Stimulated activated CD4-positive, alpha-beta T cell treated with anti-CD3 and anti-CD28 coated beads, Interleukin-12 subunit alpha, Interleukin-12 subunit beta, amount 100 ng/mL, for 4 hours (primary cell): ENCODE results near the gene TMEM183A.
"Not testable (repeated sequence)": the region's sequence is repeated elsewhere in the genome, so short reads cannot be mapped to it uniquely, and the experiment has no call there.

Experiments used
- DNase-seq: peaks from one replicate; pipeline ENCODE4 v3.0.0-alpha.2; 2020

The TMEM183A gene

DNA sequence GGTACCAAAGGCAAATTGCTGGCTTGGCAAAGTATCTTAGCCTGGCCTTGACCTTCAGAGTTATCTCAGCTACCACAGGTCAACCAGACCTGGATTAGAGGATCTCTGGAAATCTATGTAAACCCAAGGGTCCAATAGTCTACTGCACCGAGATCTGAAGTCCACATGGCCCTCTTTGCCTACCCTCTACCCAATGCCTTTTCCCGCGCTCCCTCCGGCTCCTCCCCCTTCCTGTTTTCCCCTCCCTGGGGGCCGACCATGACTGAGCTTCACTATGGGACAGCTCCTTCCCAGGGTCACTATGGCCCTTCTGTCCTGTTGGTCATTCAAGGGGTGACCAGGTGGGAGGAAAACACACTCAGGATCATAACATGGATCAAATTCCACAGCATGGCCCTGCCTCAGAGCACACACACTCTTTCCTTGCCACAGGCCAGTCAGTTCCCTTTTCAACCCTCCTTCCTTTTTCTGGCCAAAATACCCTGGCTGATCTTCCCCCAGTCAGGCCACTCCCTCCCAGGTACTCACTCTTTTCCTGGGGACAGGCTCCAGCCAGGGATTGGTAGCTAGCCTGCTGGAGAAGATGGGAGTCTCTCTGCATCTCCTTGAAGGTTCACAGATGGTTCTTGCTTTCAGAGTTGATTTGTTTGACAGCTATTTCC is 19.1 kb upstream of the TMEM183A start:
- DNase-seq: no peak

DNA sequence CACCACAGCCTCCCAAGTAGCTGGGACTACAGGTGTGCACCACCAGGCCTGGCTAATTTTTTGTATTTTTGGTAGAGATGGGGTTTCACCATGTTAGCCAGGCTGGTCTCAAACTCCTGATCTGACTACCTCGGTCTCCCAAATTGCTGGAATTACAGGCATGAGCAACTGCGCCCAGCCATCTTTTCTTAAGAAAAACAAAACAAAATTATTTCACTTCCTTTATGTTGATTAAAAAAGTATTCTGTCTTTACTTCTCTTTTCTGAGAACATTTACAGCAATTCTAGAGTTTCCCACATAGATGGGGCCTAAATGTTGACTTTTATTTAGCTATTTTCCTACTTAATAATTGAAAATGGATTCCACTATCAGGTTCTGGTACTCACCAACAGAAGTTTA is 17.3 kb upstream of the TMEM183A start:
- no peak for DNase-seq

DNA sequence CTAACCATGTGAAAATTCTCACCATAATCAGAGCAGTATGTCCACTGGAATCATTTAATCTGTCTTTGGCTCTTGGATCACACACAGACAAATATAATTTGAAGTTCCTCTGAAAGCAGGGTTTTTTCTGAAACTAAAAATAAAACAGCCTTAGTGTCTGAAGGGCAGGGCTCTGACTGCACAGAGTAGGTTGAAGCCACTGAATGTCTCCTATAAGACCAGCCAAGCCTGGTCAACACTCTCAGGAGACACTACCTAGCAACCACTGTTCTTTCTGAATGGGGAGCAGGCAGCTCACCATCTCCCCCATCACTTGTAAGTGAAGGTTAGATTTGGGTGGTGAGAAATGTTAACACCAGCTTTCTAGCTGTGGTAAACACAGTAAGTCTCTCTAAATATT is 16.1 kb upstream of the TMEM183A start:
- no peak for DNase-seq

DNA sequence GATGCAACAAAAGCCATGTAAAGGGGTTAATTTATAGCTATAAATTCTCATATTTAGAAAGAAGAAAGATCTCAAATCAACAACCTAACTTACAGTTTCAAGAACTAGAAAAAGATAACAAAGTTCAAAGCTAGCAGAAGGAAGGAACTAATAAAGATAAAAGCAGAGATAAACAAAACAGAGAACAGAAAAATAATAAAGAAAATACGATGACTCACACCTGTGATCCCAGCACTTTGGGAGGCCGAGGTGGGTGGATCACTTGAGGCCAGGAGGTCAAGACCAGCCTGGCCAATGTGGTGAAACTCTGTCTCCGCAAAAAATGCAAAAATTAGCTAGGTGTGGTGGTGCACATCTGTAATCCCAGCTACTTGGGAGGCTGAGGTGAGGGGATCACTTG is 12.4 kb upstream of the TMEM183A start:
- no peak for DNase-seq

DNA sequence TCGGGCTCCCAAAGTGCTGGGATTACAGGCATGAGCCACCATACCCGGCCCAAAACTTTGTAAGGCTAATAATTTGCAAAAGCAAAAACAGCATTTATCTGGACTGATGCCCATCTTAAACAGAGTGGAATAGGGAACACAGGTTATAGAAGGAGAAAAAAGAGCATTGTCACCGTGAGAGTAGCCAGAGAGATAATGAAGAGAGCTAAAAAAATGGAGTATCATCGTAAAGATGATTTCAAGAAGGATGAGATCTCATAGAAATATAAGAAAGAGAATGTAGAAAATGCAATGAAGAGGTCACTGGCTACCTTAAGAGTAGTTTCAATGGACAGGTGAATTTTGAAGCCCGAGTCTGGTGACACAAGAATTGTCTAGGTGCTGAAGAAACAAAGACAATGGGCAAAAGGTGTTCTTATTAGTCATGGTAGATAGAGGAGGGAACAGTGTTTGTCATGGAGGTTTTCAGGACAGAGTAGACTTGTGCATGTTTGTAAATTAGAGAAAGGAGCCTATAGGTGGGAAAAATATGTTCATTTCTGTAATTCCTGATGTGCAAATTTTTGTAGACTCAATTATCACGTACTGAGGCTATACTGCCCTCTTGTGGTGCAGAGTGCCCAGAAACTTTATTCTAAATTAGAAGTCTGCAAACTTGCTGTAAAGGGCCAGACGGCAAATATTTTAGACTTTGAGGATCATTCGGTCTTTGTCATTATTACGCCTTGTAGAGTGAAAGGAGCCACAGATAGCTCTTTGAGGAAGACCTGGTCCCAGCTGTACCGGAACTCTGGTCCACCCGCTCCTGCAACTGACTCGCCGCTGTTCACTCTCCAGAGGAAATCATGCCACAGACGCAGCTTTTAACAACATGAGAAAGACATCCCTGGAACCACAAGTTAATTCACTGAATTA is 8.1 kb upstream of the TMEM183A start:
- DNase-seq: peak; percentile 50

DNA sequence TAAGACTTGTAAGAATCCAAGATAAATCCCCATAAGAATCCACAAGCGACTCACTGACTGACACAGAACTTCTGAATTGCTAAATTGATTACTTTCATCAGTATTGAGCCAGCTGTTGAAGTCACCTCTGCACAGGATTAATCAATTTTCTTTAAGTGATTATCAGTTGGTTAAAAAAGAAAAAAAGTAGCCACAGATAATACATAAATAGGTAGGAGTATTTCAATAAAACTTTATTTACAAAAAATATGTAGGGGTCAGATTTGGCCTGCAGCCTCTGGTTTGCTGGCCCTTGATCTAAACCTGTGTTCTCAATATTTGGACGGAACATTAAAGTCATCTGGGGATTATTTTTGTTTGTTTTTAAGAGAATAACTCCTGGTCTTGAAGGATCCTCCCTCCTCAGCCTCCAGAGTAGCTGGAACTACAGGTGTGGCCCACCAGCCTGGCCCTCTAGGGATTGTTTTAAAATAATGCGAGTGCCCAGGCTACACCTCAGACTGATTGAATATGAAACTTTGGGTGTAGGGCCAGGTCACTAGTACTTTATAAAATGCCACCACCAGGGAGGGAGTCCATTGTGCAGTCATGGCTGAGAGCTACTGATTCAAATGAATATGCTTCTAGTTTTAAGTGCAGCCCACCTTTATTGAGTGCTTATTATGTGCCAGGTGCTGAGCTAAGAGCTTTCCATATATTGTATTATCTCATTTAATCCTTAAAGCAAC is 6.8 kb upstream of the TMEM183A start:
- DNase-seq: no peak

DNA sequence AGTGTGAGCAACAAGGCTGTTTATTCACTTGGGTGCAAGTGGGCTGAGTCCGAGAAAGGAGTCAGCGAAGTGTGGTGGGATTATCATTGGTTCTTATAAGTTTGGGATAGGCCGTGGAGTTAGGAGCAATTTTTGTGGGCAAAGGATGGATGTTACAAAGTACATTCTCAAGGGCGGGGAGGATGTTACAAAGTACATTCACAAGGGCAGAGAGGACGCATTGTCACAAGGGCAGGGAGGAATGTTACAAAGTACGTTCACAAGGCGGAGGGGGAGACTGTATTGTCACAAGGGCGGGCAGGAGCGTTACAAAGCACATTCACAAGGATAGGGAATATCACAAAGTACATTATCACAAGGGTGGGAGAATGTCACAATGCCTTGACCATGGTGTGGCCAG is 5.2 kb upstream of the TMEM183A start:
- no peak for DNase-seq

DNA sequence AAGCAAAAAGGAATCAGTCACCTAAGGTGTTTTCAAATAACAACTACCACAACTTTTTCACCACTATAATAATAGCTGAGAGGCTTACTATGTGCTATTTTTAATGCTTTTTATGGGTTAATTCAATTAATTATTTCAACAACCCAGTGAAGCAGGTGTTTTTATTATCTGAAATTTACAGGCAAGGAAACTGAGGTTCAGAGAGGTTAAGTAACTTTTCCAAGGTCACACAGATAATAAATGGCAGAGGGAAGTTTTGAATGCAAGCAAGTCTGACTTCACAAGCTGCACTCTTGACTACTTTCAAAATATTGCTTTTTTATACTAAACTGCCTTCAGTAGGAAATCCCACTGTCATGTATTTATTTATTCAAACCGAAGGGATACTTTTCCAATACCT is 4.2 kb upstream of the TMEM183A start:
- DNase-seq: no peak

DNA sequence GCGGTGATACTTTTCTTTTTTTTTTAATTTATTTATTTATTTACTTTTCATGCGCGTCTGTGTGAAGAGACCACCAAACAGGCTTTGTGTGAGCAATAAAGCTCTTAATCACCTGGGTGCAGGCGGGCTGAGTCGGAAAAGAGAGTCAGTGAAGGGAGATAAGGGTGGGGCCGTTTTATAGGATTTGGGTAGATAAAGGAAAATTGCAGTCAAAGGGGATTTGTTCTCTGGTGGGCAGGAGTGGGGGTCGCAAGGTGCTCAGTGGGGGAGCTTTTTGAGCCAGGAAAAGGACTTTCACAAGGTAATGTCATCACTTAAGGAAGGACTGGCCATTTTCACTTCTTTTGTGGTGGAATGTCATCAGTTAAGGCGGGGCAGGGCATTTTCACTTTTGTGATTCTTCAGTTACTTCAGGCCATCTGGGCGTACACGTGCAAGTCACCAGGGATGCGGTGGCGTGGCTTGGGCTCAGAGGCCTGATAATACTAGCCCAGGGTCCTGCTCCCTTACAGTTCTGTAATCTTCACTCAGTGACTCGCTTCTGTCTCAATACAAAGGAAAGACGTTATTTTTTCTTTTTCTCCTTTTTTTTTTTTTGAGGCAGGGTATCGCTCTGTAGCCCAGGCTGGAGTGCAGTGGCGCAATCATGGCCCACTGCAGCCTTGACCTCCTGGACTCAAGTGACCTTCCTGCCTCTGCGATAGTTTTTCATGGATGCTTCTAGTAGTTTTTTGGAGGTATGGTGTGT is 1.6 kb upstream of the TMEM183A start:
- DNase-seq: not testable (repeated sequence)

DNA sequence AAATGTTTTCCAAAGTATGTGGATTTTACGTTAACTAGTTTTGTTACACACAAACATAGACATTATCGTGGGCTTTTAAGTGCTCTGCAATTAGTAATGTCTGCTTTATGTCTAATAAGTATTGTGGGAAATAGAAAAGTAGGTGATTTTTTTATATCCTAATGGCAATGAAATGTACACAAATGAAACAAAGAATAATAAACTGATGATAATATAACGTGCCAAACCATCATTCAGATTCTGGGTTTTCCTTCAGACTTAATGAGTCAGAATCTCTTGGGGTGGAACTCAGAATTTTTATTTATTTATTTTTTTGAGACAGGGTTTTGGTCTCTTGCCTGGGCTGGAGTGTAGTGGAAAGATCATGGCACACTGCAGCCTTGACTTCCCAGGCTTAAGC is 2.0 kb downstream of the TMEM183A start:
- DNase-seq: no peak

DNA sequence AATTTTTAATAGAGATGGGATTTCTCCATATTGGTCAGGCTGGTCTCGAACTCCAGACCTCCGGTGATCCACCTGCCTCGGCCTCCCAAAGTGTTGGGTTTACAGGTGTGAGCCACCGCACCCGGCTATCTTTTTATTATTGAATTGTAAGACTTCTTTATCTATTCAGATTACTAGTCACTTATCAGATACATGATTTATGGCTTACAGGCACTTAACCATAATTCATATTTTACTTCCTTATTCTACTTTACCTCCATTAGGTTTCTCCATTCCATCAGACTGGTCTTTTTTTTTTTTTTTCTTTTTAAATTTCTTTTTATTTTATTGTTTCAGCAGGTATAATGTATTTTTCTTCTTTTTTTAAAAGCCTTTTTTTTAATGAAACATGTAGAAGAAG is 4.4 kb downstream of the TMEM183A start:
- DNase-seq: no peak

DNA sequence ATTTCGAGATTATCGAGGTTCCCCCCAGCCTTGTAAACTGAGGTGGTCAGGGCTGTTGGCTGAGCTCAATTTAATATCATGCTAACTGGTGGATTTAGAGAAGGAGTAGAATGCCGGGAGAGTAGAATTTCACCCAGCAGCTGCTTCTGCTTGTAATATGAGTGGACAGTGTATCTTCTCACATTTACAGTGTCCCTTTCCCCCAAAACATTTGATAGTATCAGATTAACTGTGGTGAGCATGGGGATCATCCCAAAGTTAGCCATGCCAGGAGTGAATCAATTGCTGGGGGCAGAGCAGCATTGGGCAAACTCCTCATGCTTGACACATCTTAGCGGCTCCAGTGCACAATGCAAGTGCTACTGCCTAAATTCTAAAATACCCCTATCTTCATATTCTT is 9.9 kb downstream of the TMEM183A start:
- no peak for DNase-seq

DNA sequence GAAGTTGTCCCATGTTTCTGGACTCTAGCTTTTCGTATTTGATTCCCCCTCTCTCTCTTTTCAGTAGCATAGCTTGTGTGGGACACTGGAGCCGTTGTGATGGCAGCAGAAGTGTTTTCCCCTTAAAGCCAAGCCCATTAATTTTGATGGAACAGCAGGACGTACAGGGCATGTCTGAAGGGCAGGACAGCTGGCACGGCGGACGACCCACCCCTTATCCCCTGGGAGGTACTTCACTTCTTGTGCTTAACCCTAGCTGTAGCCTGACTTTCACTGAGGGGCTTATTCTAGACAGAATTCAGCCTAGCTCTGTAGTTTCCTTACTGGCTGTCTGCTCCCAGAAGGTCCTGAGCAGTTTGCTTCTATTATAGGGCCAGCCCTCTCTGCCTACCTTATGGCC is 10.5 kb downstream of the TMEM183A start:
- no peak for DNase-seq

DNA sequence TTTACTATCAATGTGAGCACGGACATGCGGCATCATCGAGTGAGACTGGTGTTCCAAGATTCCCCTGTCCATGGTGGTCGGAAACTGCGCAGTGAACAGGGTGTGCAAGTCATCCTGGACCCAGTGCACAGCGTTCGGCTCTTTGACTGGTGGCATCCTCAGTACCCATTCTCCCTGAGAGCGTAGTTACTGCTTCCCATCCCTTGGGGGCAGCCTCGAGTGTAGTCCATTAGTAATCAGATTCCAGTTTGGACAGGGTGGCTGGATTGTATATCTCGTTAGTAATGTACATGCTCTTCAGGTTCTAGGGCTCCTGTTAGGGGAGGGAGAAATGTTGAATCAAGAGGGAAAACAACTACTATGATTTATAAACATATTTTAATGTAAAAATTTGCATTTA is 15.7 kb downstream of the TMEM183A start:
- DNase-seq: not testable (repeated sequence)

DNA sequence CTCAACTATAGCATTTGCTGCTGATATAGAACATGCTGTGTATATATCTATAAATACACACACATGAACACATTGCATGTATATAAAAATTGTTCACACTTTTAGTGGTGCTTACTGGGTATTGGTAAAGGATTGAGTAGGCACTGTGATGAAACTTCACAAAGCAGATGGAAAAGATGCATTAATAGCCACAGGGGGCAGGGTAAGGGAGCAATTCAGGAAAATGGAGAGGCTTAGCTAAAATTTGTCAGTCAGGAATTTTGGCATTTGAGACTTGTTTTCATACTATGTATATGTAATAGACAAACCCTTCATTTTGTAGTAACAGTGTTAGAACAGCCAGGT is 18.5 kb downstream of the TMEM183A start:
- no peak for DNase-seq

DNA sequence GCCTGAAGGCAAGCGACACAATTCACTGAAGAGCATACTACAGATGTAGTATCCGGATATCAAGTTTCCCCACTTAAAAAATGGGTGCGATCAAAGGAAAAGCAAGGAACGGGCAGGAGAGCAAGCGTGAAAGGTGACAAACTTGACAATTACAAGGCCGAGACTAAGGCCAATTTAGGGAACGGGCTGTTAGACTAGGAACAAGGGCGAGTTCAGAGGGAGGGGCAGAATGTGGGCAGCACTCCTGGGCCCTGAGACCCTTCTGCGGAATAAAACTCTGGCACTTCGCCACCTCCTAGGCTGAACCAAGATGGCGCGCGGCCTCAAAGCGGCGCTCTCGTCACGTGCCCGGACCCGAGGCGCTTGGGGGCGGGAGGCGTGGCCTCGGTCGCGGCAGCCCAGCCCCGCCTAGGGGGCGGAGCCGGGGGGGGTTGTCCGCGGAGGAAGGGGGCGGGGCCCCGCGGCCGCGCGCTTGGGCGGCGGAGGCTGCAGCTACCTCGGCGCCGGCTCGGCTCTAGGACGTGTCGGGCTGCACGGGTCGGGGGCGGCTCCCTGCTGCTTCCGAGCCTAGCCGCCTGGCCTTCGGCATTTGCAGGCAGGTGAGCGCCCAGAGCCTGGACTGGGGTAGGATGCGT is 19.0 kb downstream of the TMEM183A start, which contains the start of gene PPFIA4:
PPFIA4 (plus strand) TSS at position 461 of the 635 bp plus-strand sequence. CDS start 12,518 bp downstream, outside the sequence.
- peak; percentile 83 for DNase-seq

DNA sequence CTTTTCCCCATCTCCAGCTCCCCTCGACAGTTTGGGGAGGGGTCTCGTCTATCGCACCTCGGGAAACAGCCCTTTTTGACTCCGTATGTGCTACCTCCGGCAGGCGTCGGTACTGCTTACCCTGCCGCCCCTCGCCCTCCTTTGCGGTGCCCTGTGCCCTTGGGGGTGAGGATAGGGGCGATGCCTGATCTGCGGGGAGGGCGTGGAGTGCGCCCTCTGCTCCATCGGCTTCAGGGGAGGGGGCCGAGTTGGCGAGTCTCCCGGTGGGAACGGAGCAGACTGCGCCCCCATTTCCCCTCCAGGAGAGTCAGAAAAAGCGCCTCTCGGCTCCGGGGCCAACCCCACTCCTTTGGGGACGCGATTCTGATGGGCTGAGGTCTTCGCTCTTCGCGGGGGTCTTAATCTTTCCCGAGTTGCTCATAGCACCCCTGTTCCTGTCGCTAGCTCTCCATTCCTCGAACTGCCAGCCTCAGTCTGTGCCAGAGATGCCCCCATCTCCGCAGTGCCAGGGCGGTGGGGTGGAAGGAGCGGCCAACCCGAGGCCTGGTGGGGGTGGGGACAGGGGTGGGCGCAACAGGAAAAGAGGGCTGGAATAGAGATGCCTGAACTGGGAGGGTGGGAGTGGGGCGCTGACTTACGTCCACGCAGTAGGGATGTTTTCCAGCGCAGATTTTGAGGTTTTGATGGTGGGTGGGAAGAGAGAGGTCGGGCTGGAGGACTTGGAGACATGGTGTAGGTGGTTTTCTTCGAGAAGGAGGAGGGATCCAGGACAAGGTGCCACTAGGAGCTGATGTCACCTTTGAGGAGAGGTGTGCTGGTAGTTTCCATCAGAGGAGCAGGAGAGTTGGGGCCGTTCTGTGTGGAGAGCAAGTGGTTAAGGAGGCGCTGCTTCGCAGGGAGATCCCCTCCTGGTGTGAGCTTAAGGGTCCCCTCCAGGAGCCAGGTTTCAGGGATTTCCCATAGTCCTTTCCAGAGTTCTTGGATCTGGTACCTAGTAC is 19.8 kb downstream of the TMEM183A start:
- DNase-seq: no peak

DNA sequence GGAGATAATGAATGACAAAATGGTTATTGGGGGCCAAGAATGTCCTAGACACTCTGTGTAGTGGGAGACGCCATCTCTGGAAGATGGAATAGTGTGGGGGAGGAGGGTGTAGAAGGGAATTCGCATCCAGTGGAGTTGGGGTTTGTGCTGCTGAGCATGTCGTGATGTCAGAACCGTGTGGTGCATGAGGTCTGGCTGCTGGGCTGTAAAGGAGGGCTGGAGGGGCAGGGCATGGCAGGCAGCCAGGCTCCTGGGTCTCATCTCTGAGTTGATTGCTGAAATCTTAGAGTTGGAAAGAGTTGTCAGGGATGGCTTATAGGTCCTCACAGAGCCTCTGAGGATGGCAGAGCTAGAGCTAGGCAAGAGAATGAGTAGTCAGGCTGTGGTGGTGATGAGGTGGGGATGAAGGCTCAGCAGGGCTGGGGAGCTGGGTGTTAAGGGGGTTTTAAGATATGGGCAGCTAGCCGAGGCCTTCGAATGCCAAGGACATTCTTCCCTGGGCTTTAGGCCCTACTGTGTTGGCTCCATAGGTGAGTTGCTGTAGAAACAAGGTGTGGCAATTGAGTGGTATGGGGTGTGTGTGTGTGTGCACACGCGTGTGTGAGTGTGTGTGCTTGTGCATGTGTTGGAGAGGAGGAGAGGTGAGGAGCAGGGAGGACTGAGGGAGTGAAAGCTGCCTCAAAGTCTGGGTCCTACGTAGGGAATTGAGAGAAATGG is 21.1 kb downstream of the TMEM183A start:
- no peak for DNase-seq

DNA sequence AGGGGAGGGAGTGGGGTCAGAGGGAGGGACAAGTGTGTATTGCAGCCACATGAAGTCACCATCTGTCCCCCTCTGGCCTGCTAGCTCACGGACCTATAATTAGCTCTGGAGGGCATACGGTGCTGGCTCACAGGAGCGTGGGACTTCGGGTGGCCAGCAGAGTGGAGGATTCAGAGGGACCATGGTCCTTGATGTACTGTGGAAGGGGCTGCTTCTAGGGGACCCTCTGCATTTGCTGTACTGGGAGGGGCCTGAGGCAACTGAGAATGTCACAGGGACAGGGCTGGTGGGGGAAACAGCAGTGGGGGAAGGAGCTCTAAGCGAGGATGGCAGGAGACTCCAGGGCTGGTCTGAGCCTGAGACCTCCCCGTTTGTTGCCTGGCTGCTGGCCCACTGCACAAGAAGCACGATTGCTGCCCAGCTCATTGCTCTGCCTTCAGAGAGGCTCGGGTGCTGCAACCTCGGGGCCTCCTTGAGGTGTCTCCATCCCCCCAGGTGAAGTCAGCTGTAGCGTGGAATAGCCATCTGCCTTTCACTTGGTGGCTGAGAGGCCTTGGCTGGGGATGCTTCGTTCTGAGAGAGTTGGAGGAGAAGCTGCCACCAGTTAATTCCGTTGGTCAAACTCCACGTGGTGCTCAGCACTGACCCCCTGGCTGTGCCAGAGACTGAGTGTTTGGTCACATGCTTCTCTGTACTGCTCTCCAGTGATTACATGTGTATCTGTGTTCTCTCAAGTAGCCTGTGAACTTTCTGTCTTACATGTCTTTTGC is 21.8 kb downstream of the TMEM183A start:
- no peak for DNase-seq

DNA sequence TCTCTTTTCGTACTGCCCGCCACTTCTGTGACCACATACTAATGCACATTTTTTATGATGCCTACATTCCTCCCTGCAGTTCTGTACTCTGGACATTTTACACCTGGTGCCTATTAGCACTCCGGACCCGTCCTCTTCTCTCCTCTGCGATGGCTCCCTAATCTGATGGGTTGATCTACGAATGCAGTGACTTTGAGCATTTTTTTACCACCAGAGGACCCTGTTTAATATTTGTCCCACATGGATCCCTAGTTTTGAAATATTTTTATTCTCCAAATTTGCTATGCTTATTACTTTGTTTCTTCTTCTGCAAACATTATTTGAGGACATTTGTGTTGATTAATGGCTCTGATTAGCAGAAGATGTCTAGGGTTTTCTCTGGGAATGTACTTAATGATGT is 24.3 kb downstream of the TMEM183A start:
- DNase-seq: no peak
